NB4 (cell line): ENCODE measurements around the gene HSPE1.
A peak's percentile ranks its signal among the peaks of the same experiment; 100 is the strongest.
"Not testable (repeated sequence)": the region's sequence is repeated elsewhere in the genome, so short reads cannot be mapped to it uniquely, and the experiment has no call there.

Experiments used
- DNase-seq: peaks from one replicate; pipeline ENCODE4 v3.0.0; 2010; ENCODE audit warnings: low read depth
- H3K4me3 ChIP-seq: one replicate; pipeline ENCODE4 v1.5.1; 2011; ENCODE audit warnings: mild to moderate bottlenecking, low read depth, low read length, moderate library complexity
- MYC ChIP-seq: IDR thresholded peaks from 2 replicates; pipeline ENCODE4 v1.6.1; 2011; ENCODE audit warnings: low read depth, low read length
- POLR2A ChIP-seq: IDR thresholded peaks from 2 replicates; pipeline ENCODE4 v1.6.1; 2011; ENCODE audit warnings: mild to moderate bottlenecking; ENCODE audit not compliant: insufficient read length; ENCODE audit errors: extremely low read depth
- TF ChIP-seq, protein P1 (sequence below): IDR thresholded peaks from 2 replicates; pipeline ENCODE4 v1.6.1; 2011; ENCODE audit warnings: low read depth, low read length
- TF ChIP-seq, protein P2 (sequence below): IDR thresholded peaks from one replicate; pipeline ENCODE4 v1.5.1; 2012; ENCODE audit warnings: low read depth, low read length

The HSPE1 gene

DNA sequence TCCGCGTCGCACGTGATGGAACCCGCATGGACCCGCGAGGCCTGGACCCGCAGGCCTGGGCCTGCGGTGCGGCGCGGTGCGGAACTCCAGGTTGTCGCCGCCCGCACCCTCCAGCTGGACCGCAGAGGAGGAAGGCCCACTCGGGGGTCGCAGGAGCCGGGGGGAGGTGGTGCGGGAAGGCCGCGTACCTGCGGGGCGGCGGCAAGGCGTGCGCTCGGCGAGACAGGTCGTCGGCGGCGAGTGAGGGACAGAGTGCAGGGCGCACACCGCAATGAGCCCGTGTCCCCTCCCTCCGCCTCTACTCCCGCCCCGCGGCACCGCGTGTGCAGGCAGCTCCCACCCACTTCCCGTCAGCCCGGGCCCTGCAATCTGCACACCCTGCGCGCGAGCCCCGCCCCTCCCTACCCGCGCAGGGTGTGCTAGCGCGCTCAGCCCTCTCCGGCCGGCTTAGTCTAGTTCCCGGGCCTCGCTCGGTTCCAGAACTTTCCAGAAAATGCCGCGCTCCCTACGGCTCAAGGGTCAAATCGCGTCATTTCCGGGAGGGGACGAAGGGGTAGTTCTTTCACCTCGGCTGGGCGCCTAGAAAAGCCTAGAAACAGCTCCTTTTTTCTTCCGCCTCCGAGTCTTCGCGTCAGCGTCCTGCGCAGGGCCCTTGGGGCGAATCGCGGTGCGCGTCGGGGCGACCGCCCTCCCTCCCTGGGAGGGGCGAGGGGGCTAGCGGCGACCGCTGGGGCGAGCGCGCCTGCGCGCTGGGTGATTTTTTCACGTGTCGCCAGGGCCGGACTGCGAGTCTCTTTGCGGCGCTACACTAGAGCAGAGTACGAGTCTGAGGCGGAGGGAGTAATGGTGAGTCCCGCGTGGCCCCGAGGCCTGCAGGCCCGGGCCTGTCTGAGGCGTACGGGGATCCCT is at the start of gene HSPE1, which contains the start of gene HSPD1:
Gene HSPE1 (plus strand): TSS at position 786 of the 909 bp plus-strand sequence. CDS start 58 bp downstream, at position 844.
Gene HSPD1 (minus strand): TSS at position 247 of the 909 bp plus-strand sequence. CDS start 992 bp downstream, outside the sequence.
- H3K4me3 ChIP-seq, result peak within 1 kb of the TSS; percentile 99
- TF ChIP-seq MYC, result peak; percentile 87
- TF ChIP-seq, protein P1, sequence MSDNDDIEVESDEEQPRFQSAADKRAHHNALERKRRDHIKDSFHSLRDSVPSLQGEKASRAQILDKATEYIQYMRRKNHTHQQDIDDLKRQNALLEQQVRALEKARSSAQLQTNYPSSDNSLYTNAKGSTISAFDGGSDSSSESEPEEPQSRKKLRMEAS, result peak; percentile 80
- TF ChIP-seq, protein P2, sequence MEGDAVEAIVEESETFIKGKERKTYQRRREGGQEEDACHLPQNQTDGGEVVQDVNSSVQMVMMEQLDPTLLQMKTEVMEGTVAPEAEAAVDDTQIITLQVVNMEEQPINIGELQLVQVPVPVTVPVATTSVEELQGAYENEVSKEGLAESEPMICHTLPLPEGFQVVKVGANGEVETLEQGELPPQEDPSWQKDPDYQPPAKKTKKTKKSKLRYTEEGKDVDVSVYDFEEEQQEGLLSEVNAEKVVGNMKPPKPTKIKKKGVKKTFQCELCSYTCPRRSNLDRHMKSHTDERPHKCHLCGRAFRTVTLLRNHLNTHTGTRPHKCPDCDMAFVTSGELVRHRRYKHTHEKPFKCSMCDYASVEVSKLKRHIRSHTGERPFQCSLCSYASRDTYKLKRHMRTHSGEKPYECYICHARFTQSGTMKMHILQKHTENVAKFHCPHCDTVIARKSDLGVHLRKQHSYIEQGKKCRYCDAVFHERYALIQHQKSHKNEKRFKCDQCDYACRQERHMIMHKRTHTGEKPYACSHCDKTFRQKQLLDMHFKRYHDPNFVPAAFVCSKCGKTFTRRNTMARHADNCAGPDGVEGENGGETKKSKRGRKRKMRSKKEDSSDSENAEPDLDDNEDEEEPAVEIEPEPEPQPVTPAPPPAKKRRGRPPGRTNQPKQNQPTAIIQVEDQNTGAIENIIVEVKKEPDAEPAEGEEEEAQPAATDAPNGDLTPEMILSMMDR, result no peak
- peak; percentile 95 for TF ChIP-seq POLR2A
- peak; percentile 100 for DNase-seq

DNA sequence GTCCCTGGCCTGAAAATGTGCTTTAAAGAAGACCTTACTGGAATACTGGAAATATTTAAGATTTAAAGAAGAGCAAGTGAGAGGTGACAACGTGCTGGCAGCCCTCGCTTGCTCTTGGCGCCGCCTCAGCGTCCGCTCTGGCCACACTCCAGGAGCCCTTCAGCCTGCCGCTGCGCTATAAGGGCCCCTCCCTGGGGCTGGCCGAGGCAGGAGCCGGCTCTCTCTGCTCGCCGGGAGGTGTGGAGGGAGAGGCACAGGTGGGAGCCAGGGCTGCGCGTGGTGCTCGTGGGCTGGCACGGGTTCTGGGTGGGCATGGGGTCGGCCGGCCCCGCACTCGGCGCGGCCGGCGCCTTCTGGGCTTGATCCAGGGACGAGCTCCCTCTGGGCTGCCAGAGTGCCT is 49.7 kb upstream of the HSPE1 start:
- no peak overlapping the region for H3K4me3 ChIP-seq
- TF ChIP-seq, protein P2, result no peak
- TF ChIP-seq POLR2A (no peak), MYC (no peak)
- TF ChIP-seq, protein P1, result no peak
- no peak for DNase-seq

DNA sequence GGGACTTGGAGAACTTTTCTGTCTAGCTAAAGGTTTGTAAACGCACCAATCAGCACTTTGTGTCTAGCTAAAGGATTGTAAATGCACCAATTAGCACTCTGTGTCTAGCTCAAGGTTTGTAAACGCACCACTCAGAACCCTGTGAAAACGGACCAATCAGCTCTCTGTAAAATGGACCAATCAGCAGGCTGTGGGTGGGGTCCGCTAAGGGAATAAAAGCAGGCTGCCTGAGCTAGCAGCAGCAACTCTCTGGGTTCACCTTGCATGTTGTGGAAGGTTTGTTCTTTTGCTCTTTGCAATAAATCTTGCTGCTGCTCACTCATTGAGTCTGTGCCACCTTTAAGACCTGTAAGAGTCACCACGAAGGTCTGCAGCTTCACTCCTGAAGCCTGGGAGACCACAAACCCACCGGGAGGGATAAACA is 49.2 kb upstream of the HSPE1 start:
- peak; percentile 48 for DNase-seq
- not testable (repeated sequence) for H3K4me3 ChIP-seq
- TF ChIP-seq POLR2A, result peak; percentile 39

DNA sequence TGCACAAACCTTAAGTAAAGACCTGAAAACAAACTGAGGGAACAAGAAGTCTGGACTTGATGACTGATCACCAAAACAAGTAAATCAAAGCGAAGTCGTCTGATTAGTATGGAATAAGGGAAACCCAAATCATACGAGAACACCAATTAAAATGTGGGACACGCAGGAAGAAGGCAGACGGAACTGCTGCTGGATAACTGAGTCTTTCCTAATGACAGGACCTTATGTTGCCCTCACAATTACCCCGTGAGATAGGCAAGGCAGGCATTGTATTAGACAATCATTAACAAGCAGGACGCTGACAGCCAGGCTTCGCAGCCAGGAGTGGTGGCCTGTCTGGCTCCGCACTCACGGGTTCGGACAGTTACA is 47.4 kb upstream of the HSPE1 start:
- DNase-seq, result no peak
- TF ChIP-seq, protein P1, result no peak
- peak; percentile 53 for TF ChIP-seq POLR2A
- peak overlapping the region; percentile 61 for H3K4me3 ChIP-seq

DNA sequence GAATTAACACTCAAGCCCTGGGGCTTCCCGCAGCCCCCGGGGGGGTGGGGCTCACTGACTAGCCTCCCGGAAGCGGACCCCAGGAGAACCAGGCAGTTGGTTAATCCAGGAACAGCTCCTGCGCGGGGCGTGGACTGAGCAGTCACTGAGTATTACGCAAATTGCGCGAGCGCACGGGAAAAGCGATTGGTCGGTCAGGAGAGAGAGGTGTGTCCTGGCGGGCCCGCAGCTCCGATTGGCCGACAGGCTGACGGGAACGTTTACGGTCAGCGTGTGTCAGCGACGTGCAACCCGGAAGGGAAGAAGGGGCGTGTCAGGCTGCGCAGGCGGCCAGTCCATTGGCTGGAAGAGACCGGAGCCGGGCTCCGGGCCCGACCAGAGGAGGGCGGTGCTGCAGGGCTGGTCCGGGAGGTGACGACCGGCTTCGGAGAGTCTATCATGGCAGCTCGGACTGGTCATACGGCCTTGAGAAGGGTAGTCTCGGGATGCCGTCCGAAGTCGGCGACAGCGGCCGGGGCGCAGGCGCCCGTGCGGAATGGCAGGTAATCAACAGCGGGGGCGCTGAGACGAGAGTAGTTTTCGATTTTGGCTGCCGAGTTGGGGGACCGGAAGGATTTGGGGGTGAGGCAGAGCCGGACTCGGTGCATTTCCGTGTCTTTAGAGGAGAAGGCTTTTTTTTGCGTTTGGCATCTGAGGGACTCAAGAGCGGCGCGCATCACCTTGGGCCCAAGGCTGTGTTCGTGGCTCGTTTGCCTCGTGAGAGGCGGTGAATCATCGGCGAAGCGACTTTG is 46.9 kb upstream of the HSPE1 start, which contains the start of gene COQ10B:
Gene COQ10B (plus strand): TSS at position 430 of the 791 bp plus-strand sequence. CDS start 9 bp downstream, at position 439.
- peak; percentile 50 for TF ChIP-seq POLR2A
- TF ChIP-seq, protein P1, result peak; percentile 82
- TF ChIP-seq MYC, result no peak; the same call in 1 of the 2 replicates
- peak within 1 kb of the TSS; percentile 98 for H3K4me3 ChIP-seq
- peak; percentile 100 for DNase-seq

DNA sequence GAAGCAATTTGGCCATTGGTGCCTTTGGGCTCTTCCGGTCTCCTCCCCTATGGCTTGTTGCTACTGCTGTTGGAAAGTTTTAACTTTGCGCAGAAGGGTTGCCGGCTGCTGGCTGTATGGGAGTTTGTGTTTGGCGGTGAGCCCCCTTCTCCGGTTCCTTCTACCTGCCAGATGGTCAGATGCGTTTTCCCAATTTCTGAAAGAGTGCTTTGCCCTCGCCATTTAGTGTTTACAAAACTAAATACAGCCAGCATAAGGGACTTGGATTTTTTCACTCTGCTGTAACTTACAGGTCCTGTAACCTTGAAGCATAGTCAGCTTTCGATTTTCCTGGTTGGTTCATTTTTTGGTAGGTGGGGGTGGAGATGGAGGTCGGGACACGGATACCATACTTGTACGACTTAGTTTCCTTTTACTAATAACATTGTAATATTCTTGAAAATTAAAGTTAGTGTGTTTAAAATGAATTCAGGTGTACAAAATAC is 46.2 kb upstream of the HSPE1 start:
- TF ChIP-seq, protein P2, result no peak
- peak; percentile 78; the same call in 1 of the 2 replicates for TF ChIP-seq MYC
- peak; percentile 93 for DNase-seq
- H3K4me3 ChIP-seq, result peak overlapping the region; percentile 98

DNA sequence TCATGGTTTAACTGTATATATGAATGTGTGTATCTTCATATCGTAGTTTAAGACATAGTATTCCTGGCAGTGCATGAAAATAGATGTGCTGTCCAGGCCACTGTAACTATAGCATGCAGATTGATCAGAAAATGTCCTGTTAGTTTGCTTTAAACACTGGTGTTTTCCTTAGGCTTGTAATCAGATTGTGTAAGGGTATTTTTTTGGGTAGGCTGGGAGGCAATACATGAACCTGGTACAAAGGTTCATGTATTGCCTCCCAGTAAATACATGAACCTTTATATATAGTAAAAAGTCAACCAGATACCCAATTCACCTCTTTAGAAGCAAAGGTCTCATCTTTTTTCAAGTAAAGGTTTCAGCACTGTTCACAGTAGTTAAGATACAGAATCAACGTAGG is 45.3 kb upstream of the HSPE1 start:
- no peak for TF ChIP-seq POLR2A
- no peak for TF ChIP-seq MYC
- TF ChIP-seq, protein P2, result no peak
- TF ChIP-seq, protein P1, result no peak
- peak overlapping the region; percentile 98 for H3K4me3 ChIP-seq
- no peak for DNase-seq
